Measurements from ENCODE around the gene LIM2. TPM values are rescaled to one million over a fixed set of nuclear protein-coding genes. Genes with fewer than 3 reads are reported as not detected.

Gene LIM2
- total and polyA plus RNA-seq, 2 of the 8 experiments (the other 6 are each of a cell fraction or from before 2014, with no cell fraction given): not detected

DNA sequence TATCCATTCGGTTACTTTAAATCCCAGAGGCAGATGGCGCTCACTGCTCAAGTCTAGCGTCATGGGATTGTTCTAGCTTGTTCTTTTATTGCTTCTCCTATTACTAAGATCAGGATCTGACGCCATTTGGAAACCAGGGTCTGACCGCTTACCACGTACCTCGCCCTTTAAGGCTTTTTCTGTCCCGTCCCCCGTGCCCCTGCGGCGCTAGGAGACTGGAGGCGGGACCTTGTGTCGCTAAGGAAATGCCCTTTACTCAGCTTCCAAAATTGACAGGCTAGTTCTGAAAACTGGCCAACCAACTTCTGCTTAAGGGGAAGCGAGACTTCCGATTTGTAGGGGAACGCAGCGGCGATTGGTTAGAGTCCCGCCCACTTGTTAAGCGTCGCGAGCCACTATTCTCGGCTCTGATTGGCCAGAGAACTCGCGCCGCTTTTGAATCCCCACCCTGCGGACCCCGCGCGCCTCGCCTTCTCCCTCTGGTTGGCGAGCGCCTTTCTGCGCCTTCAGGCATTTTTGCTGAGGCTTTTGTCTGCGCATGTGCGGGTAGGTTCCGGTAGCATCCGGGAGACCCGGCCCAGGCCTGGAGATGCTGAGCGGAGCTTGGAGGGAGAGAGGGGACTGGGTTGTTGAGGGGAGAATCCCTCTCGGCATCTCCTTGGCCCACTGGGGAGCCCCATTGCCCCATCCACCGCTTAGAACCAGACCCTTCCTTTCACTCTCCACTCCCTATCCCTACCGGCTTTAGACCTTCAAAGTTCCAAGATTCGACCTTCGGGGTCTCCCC lies 6.5 kb upstream of the LIM2 start (continued):
- TF ChIP-seq NANOG (IDR thresholded peaks at IDR 0.05; ENCODE audit: insufficient read depth, low read depth, low read length, poor library complexity, severe bottlenecking): no peak
- TF ChIP-seq TAF1 (IDR thresholded peaks at IDR 0.05; ENCODE audit: low read depth, low read length): peak; percentile 82
- TF ChIP-seq BCL11A (IDR thresholded peaks at IDR 0.05; ENCODE audit: low read depth in 2 of 2, low read length in 2 of 2): no peak
- peak; percentile 34 for TF ChIP-seq ASH2L (IDR thresholded peaks at IDR 0.05; ENCODE audit: low read length)
- TF ChIP-seq TCF12 (IDR thresholded peaks at IDR 0.05; ENCODE audit: low read depth, low read length): no peak
- TF ChIP-seq, protein P1, sequence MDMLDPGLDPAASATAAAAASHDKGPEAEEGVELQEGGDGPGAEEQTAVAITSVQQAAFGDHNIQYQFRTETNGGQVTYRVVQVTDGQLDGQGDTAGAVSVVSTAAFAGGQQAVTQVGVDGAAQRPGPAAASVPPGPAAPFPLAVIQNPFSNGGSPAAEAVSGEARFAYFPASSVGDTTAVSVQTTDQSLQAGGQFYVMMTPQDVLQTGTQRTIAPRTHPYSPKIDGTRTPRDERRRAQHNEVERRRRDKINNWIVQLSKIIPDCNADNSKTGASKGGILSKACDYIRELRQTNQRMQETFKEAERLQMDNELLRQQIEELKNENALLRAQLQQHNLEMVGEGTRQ (IDR thresholded peaks at IDR 0.05; ENCODE audit: low read length): no peak

All from H1 (cell line).